ENCODE data around the gene NUDCD3.
A peak's percentile ranks its signal among the peaks of the same experiment; 100 is the strongest.

Gene NUDCD3

GRCh38 chr7:44463169-44463808 is 27.2 kb downstream of the NUDCD3 start:
- peak; percentile 26 for TF ChIP-seq CTCF (IDR thresholded peaks at IDR 0.05; ENCODE audit: insufficient read depth, low read depth, low read length, missing control alignments)
- peak; percentile 33 for DNase-seq (ENCODE audit: low read depth)
- H3K4me3 ChIP-seq (ENCODE audit: low read depth, low read length): no peak overlapping the region

- no peak for TF ChIP-seq CTCF (IDR thresholded peaks at IDR 0.05; ENCODE audit: insufficient read depth, low read depth, low read length, missing control alignments)
- peak; percentile 62 for DNase-seq (ENCODE audit: low read depth)
- H3K4me3 ChIP-seq (ENCODE audit: low read depth, low read length): peak overlapping the region; percentile 35; the same call in 1 of the 2 replicates
Measured at GRCh38 chr7:44461387-44461786, 29.1 kb downstream of the NUDCD3 start.

- H3K4me3 ChIP-seq (ENCODE audit: low read depth, low read length): peak overlapping the region; percentile 35
- DNase-seq (ENCODE audit: low read depth): peak; percentile 92
- no peak for TF ChIP-seq CTCF (IDR thresholded peaks at IDR 0.05; ENCODE audit: insufficient read depth, low read depth, low read length, missing control alignments)
Measured at GRCh38 chr7:44460325-44460724, 30.1 kb downstream of the NUDCD3 start.

GRCh38 chr7:44455155-44455554 is 35.3 kb downstream of the NUDCD3 start:
- H3K4me3 ChIP-seq (ENCODE audit: low read depth, low read length): no peak overlapping the region
- no peak for DNase-seq (ENCODE audit: low read depth)
- TF ChIP-seq CTCF (IDR thresholded peaks at IDR 0.05; ENCODE audit: insufficient read depth, low read depth, low read length, missing control alignments): no peak

- TF ChIP-seq CTCF (IDR thresholded peaks at IDR 0.05; ENCODE audit: insufficient read depth, low read depth, low read length, missing control alignments): no peak
- no peak overlapping the region for H3K4me3 ChIP-seq (ENCODE audit: low read depth, low read length)
- no peak for DNase-seq (ENCODE audit: low read depth)
Measured at GRCh38 chr7:44454348-44454747, 36.1 kb downstream of the NUDCD3 start.

GRCh38 chr7:44451123-44451522 is 39.3 kb downstream of the NUDCD3 start:
- TF ChIP-seq CTCF (IDR thresholded peaks at IDR 0.05; ENCODE audit: insufficient read depth, low read depth, low read length, missing control alignments): no peak
- no peak for DNase-seq (ENCODE audit: low read depth)
- no peak overlapping the region for H3K4me3 ChIP-seq (ENCODE audit: low read depth, low read length)

- TF ChIP-seq CTCF (IDR thresholded peaks at IDR 0.05; ENCODE audit: insufficient read depth, low read depth, low read length, missing control alignments): no peak
- no peak overlapping the region for H3K4me3 ChIP-seq (ENCODE audit: low read depth, low read length)
- no peak for DNase-seq (ENCODE audit: low read depth)
Measured at GRCh38 chr7:44449584-44449928, 40.9 kb downstream of the NUDCD3 start.
